ENCODE results near the gene MARVELD3. TPM values are rescaled to one million over a fixed set of nuclear protein-coding genes. Genes with fewer than 3 reads are reported as not detected.

Gene MARVELD3
- total and polyA plus RNA-seq, 7 donors, result 0.01 to 0.10 TPM; not detected in 5

GRCh38 chr16:71631776-71632175, 5.8 kb downstream of the MARVELD3 start:
- ATAC-seq, result no peak

GRCh38 chr16:71635632-71636031, 9.6 kb downstream of the MARVELD3 start:
- Histone ChIP-seq H3K9me3 (no peaks in the 10 kb centered on the region), H3K4me1 (no peaks in the 10 kb centered on the region), H3K27me3 (ENCODE audit: insufficient read depth in 3 of 3, low read length in 2 of 3) (no peaks in the 10 kb centered on the region), H3K36me3 (ENCODE audit: insufficient read depth in 1 of 2, low read depth in 1 of 2) (peaks cover 0 to 7% of the 10 kb centered on the region in 2 donors), H3K27ac (no peak overlapping the region), H3K4me3 (no peak overlapping the region)
- no peak for DNase-seq
- TF ChIP-seq CTCF (IDR thresholded peaks at IDR 0.05), result no peak
- WGBS, 3 donors, result 42 to 54% (median 45%) methylated on average over 2 of the region's 2 CpGs
- no peak for ATAC-seq
- intact Hi-C loops (cut with DNase I), result no loop called here

More at GRCh38 chr16:71631776-71632175, 5.8 kb downstream of the MARVELD3 start:
- no peaks in the 10 kb centered on the region for H3K4me1 ChIP-seq
- WGBS, 3 donors, result 64 to 67% (median 65%) methylated on average over 4 of the region's 4 CpGs
- no peak overlapping the region for H3K27ac ChIP-seq
- intact Hi-C loops (cut with DNase I), result no loop called here
- no peak overlapping the region for H3K4me3 ChIP-seq
- H3K27me3 ChIP-seq (ENCODE audit: insufficient read depth in 3 of 3, low read length in 2 of 3), result peaks cover 0 to 18% (median 0%) of the 10 kb centered on the region in 3 donors
- H3K36me3 ChIP-seq (ENCODE audit: insufficient read depth in 1 of 2, low read depth in 1 of 2), result no peaks in the 10 kb centered on the region
- TF ChIP-seq CTCF (IDR thresholded peaks at IDR 0.05), result no peak
- H3K9me3 ChIP-seq, result no peaks in the 10 kb centered on the region
- DNase-seq, result no peak

- Histone ChIP-seq H3K27me3 (ENCODE audit: insufficient read depth in 3 of 3, low read length in 2 of 3) (no peaks in the 10 kb centered on the region), H3K27ac (no peak overlapping the region), H3K4me1 (no peaks in the 10 kb centered on the region), H3K9me3 (no peaks in the 10 kb centered on the region), H3K36me3 (ENCODE audit: insufficient read depth in 1 of 2, low read depth in 1 of 2) (peaks cover 0 to 7% of the 10 kb centered on the region in 2 donors), H3K4me3 (no peak overlapping the region)
- intact Hi-C loops (cut with DNase I), result no loop called here
- TF ChIP-seq CTCF (IDR thresholded peaks at IDR 0.05), result no peak
- ATAC-seq (no peak), DNase-seq (no peak)
- 41 to 55% (median 43%) methylated on average over 3 of the region's 3 CpGs for WGBS, 3 donors
Observed at GRCh38 chr16:71637398-71637797, 11.4 kb downstream of the MARVELD3 start.

GRCh38 chr16:71645450-71645849, 19.5 kb downstream of the MARVELD3 start:
- Histone ChIP-seq H3K4me3 (no peak overlapping the region), H3K27ac (no peak overlapping the region), H3K4me1 (no peaks in the 10 kb centered on the region), H3K36me3 (ENCODE audit: insufficient read depth in 1 of 2, low read depth in 1 of 2) (peaks cover 0 to 51% of the 10 kb centered on the region in 2 donors), H3K27me3 (ENCODE audit: insufficient read depth in 3 of 3, low read length in 2 of 3) (no peaks in the 10 kb centered on the region), H3K9me3 (no peaks in the 10 kb centered on the region)
- intact Hi-C loops (cut with DNase I), result no loop called here
- 84 to 93% (median 86%) methylated on average over 4 of the region's 4 CpGs for WGBS, 3 donors
- DNase-seq (no peak), ATAC-seq (no peak)
- no peak for TF ChIP-seq CTCF (IDR thresholded peaks at IDR 0.05)

- Histone ChIP-seq H3K36me3 (ENCODE audit: insufficient read depth in 1 of 2, low read depth in 1 of 2) (peaks cover 0 to 69% of the 10 kb centered on the region in 2 donors), H3K27me3 (ENCODE audit: insufficient read depth in 3 of 3, low read length in 2 of 3) (no peaks in the 10 kb centered on the region), H3K4me1 (no peaks in the 10 kb centered on the region), H3K4me3 (no peak overlapping the region), H3K9me3 (no peaks in the 10 kb centered on the region), H3K27ac (no peak overlapping the region)
- ATAC-seq (no peak), DNase-seq (no peak)
- intact Hi-C loops (cut with DNase I), result no loop called here
- TF ChIP-seq CTCF (IDR thresholded peaks at IDR 0.05), result no peak
- 79 to 80% (median 79%) methylated on average over 7 of the region's 7 CpGs for WGBS, 3 donors
Observed at GRCh38 chr16:71647391-71647790, 21.4 kb downstream of the MARVELD3 start.

Measured in psoas muscle (tissue), 8 donors.